Activated CD8-positive, alpha-beta memory T cell treated with anti-CD3 and anti-CD28 coated beads for 1 hour (primary cell): ENCODE results near the gene ZNF808.
"Not testable (repeated sequence)": the region's sequence is repeated elsewhere in the genome, so short reads cannot be mapped to it uniquely, and the experiment has no call there.

Experiments used
- DNase-seq, 2 donors: peaks; one replicate each; pipeline ENCODE4 v3.0.0-alpha.2; 2020; ENCODE audit warnings: low read depth in 1 of 2; ENCODE audit errors: extremely low read depth in 1 of 2

ZNF808 gene

GRCh38 chr19:52535771-52536447 lies 8.4 kb downstream of the ZNF808 start:
- DNase-seq = peak; percentile 81 to 87

- DNase-seq = peak in 1 of 2 donors; percentile 17
These were observed 9.0 kb downstream of the ZNF808 start for GRCh38 chr19:52536448-52536800.

- not testable (repeated sequence) for DNase-seq
These were observed 11.3 kb downstream of the ZNF808 start for GRCh38 chr19:52538815-52539214.

GRCh38 chr19:52541176-52541575 lies 13.7 kb downstream of the ZNF808 start:
- DNase-seq = not testable (repeated sequence)

GRCh38 chr19:52541608-52542007 lies 14.1 kb downstream of the ZNF808 start:
- DNase-seq = no peak

GRCh38 chr19:52542541-52542940 lies 15.1 kb downstream of the ZNF808 start:
- not testable (repeated sequence) for DNase-seq

- no peak for DNase-seq
These were observed 15.7 kb downstream of the ZNF808 start for GRCh38 chr19:52542984-52543664.

- no peak for DNase-seq
These were observed 26.9 kb downstream of the ZNF808 start for GRCh38 chr19:52554216-52554971.

GRCh38 chr19:52557231-52557995 lies 29.9 kb downstream of the ZNF808 start:
- DNase-seq = no peak

GRCh38 chr19:52558732-52559445 lies 31.4 kb downstream of the ZNF808 start:
- DNase-seq = not testable (repeated sequence)

GRCh38 chr19:52561611-52562010 lies 34.1 kb downstream of the ZNF808 start:
- not testable (repeated sequence) for DNase-seq

- DNase-seq = no peak
These were observed 38.7 kb downstream of the ZNF808 start for GRCh38 chr19:52566121-52566520.

GRCh38 chr19:52566588-52566987 lies 39.1 kb downstream of the ZNF808 start:
- DNase-seq = no peak

GRCh38 chr19:52567921-52568320 lies 40.5 kb downstream of the ZNF808 start:
- DNase-seq = no peak

- not testable (repeated sequence) for DNase-seq
These were observed 42.2 kb downstream of the ZNF808 start for GRCh38 chr19:52569638-52569999.

GRCh38 chr19:52570000-52570861 lies 42.8 kb downstream of the ZNF808 start, which contains the start of gene ZNF701:
Gene ZNF701, plus strand, starts transcription at chr19:52570287. Its CDS starts 3,861 bp downstream, at chr19:52574148.
- DNase-seq = peak; percentile 85 to 93

GRCh38 chr19:52584736-52585440 lies 57.4 kb downstream of the ZNF808 start:
- no peak for DNase-seq

GRCh38 chr19:52585604-52586003 lies 58.1 kb downstream of the ZNF808 start:
- DNase-seq = no peak

- DNase-seq = no peak
These were observed 63.3 kb downstream of the ZNF808 start for GRCh38 chr19:52590728-52591127.
